GOT3 (cell line): Measurements from ENCODE around the gene WNT2B.

Experiments
- DNase-seq: peaks from one replicate; lab custom pipeline; 2025; ENCODE audit warnings: mixed read lengths; lab: John Stamatoyannopoulos, UW

WNT2B gene

DNA sequence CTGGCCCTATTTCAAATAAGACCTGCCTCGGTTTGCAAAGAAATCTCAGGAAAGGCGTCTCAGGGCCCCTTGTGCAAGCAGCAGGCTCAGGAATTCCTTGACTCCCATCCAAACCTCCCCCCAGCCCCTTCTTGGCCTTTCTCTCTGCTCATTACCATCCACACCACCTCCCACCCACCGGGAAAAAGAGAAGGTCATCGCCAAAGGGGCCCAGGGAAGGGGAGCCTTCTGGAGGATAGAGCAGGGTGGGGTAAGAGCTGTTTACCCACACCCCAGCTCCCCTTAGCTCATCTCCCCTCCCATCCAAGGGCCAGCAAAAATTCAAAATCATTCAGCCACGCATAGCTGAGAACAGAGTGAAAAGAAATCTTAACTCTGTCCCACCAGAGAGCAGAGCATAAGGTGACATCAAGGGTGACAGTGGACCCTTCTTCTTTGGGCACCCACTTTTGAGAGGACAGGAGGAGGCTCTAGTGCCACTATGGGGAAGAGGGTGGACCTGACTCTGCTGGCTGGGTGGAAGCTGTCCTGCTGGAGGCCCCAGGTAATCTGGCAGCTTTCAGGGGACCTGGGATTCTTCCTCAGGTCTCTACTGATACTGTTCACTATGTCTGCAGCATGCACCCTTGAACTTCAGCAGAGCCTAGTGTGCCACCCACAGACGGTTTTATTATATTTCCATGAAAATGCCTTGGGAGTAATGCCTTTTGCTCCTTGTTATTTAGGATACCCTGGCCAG, 3.9 kb upstream of the WNT2B start:
- DNase-seq: no peak

GRCh38 chr1:112505400-112505785, 3.4 kb upstream of the WNT2B start:
- DNase-seq: no peak

DNA sequence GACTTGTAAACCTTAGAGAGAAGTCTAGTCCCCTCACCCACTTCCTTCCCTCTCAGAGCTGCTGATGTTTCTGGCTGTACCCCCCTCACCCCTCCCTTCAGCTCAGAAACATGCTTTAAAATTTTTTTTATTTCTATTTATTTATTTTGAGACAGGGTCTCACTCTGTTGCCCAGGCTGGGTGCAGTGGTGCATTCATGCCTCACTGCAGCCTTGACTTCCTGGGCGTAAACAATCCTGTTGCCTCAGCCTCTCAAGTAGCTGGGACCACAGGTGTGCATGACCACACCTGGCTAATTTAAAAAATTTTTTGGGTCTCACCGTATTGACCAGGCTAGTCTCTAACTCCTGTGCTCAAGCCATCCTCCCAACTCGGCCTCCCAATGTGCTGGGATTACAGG, 2.9 kb upstream of the WNT2B start:
- DNase-seq: no peak

- no peak for DNase-seq
These were observed 2.5 kb upstream of the WNT2B start for GRCh38 chr1:112506306-112506705.

GRCh38 chr1:112506731-112507130, 2.0 kb upstream of the WNT2B start:
- no peak for DNase-seq

DNA sequence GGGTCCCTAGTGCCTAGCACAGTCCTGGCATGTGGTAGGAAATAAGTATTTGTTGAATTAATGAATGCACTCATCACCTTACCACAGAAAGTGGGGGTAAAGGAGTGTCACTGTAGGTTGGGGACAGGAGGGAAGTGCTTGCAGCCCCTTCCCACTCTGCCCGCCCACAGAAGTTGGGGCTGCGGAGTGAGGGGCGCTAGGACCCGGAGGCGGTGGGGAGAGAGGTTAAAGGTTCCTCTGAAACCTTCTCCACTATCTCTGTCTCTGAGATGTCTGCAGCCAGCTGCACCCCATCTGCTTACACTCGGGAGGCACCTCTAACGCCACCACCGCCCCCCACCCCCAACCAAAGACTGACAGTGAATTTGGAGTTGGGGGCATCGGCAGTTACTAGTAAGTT, 1.4 kb upstream of the WNT2B start:
- no peak for DNase-seq

DNA sequence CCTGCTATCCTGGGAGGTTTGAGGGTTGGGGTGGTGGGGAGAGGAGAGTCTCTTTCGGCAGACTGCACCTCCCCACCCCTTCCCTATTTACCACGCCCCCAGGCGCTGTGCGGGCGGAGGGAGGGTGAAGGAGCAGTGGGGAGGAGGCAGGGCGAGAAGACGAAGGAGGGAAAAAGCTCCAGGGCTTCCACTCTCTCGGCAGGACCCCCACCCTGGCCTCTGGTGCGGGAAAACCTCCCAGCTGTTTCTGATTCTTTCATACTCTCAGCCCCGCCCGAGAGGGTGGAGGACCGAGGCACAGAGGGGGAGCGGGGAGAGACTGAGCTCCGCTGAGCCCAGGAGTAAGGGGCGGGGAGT, 866 bp upstream of the WNT2B start:
- no peak for DNase-seq

DNA sequence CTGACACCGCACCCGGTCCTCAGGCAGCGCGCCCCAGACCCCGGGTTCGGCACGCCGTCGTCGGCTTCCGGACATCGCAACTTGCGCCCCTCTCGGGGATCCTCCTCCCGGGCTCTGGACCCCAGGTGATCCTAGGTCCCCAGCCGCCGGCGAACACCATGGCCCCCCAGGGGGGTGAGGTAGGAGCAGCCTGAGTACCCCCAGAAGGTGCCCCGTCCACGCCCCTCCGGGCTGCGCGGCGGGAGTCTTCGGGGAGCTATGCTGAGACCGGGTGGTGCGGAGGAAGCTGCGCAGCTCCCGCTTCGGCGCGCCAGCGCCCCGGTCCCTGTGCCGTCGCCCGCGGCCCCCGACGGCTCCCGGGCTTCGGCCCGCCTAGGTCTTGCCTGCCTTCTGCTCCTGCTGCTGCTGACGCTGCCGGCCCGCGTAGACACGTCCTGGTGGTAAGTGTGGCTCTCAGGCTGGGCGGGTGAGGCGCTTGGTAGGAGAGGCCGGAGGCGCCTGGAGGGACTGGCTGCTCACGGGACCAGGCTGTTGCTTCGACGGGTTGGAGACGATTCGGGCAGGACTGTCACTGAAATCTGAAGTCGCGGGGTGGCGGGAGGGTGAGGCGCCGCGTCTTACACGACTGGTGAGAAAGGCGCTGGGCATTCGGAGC, 367 bp downstream of the WNT2B start:
- DNase-seq: no peak

DNA sequence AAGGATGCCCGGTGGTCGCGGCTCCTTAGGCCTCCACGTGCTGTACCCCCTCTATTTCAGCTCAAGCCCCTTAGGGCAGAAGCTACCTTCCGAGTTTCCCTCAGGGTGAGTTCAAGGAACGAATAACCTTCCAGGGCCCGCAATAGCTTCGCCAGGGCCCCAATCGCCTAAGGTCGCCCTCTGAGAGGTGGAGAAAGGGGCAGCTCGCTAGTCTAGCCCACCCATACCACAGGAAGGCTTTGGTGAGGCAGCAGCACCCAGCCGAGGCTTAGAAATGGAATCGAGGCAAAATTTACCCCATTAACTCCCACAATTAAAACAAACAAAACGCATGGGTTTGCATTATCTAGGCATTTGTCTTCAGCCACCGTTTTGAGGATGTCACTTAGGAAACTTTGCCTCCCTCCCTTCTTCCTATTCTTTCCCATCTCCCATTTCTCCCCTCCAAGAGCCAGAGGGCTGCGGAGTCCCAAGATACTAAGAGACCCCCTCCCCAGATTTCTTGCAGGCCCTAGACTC, 954 bp downstream of the WNT2B start:
- DNase-seq: no peak

- no peak for DNase-seq
These were observed 1.6 kb downstream of the WNT2B start for GRCh38 chr1:112510340-112510739.

GRCh38 chr1:112511897-112512296, 3.1 kb downstream of the WNT2B start:
- no peak for DNase-seq

GRCh38 chr1:112513112-112513870, 4.5 kb downstream of the WNT2B start:
- DNase-seq: no peak

GRCh38 chr1:112514901-112515300, 6.1 kb downstream of the WNT2B start:
- no peak for DNase-seq

DNA sequence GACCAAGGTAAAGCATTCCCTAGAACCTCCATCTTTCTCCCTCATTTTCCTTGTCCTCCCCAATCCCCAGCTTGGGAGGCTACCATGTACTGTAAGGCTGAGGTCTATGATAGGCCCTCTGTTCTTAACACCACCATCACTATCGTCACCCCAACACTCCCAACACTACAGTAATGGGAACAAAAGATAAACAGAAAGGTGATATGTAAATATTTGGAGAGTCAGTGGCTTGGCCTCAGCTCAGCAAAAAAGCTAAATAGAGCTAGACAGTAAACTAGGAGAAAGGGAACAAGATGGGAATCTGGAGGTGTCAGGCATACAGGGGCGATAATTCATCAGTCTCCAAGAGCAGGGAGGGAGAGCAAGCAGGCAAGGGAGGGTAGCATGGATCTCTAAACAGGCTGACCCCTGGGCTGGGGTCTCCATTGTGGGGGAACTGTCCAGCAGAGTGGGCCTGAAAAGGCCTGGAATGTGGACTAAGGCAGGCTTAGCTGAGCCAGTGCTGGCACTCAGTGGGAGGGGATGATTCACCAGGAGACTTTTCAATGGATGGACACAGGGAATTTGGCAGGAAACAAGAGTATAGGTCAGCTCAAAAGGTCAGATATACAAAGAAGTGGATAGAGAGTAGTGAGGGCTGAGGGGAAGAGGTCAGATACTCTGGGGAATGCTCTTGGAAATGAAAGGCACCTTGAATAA, 6.7 kb downstream of the WNT2B start:
- no peak for DNase-seq

DNA sequence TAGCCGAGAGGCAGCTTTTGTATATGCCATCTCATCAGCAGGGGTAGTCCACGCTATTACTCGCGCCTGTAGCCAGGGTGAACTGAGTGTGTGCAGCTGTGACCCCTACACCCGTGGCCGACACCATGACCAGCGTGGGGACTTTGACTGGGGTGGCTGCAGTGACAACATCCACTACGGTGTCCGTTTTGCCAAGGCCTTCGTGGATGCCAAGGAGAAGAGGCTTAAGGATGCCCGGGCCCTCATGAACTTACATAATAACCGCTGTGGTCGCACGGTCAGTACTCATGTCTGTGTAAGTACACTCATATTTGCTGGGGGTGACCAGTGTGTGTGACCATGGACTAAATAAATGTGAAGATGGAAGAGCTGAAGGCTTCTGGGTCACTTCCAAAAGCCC, 7.4 kb downstream of the WNT2B start:
- DNase-seq: no peak

GRCh38 chr1:112517231-112517630, 8.5 kb downstream of the WNT2B start:
- DNase-seq: no peak

- no peak for DNase-seq
These were observed 8.9 kb downstream of the WNT2B start for GRCh38 chr1:112517646-112518045.

DNA sequence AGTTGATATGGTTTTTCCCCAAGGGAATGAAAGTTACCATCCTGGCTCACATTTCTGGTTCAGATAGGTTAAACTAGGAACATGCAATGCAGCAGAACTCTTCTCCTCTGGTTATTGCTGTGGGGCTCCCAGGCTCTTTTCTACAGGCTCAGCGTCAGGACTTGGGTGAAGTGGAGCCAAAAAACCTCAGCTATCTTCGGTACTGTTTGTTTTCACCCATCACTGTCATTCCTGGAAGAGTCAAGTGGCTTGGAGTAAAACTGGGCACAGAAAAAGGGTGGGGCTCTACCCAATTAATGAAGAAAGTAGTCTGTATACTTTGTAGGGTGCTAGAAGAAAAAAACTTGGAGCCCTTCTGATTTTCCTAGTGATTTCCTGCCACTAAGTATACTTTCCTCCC, 9.4 kb downstream of the WNT2B start:
- no peak for DNase-seq

DNA sequence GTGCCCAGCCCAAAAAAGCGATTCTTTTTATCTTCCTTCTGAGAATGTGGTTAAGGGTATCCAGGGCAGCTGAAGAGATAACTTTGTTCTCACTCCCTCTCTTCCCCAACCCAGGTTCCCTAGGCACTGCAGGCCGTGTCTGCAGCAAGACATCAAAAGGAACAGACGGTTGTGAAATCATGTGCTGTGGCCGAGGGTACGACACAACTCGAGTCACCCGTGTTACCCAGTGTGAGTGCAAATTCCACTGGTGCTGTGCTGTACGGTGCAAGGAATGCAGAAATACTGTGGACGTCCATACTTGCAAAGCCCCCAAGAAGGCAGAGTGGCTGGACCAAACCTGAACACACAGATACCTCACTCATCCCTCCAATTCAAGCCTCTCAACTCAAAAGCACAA, 11.4 kb downstream of the WNT2B start:
- no peak for DNase-seq

- no peak for DNase-seq
These were observed 13.9 kb downstream of the WNT2B start for GRCh38 chr1:112522621-112523020.

DNA sequence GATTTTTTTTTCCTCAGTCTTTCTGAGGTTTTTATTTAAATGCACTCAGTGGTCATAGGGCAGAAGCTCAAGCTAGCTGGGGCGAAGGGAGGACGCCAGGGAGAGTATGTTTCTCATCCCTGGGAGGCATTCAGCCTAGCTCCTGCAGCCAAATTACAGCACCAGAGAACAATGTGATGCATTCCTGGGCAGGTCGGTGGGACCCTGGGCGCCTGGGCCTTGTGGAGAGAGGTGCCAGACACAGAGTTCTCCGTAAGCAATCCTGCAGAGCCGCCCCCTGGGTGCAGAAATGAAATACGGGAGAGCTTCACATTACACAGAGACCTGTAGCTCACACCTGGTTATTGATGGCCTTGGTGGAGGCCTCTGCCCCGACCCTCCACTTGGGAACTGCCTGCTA, 15.5 kb downstream of the WNT2B start:
- DNase-seq: no peak

GRCh38 chr1:112524986-112525385, 16.2 kb downstream of the WNT2B start:
- DNase-seq: no peak
